HepG2 (cell line): ENCODE data around the gene SARS2. TPM values are rescaled to one million over a fixed set of nuclear protein-coding genes. Genes with fewer than 3 reads are reported as not detected.
A peak's percentile ranks its signal among the peaks of the same experiment; 100 is the strongest.

ENCODE experiments used
- ATAC-seq: fragments of 200-7000 bp; cut with Tn5 transposase; 3 replicates; pipeline ENCODE4 v1.9.1; 2020; ENCODE audit warnings: mild to moderate bottlenecking, moderate library complexity
- BruUV-seq: library from RNA; stranded (reverse); fragments of 400-500 nt; replicated peaks from 2 replicates; lab custom pipeline; 2021; lab: Mats Ljungman, UMichigan
- CTCF ChIA-PET: fragments of 300-600 bp; formaldehyde crosslinking; extraction: SDS; loops from one replicate; lab custom pipeline; 2021; ENCODE audit warnings: low total read pairs, inconsistent platforms, low intra/inter-chr PET ratio; lab: Yijun Ruan, JAX
- POLR2A ChIA-PET: fragments of 350-600 bp; sonication (Branson Sonifier 250); formaldehyde crosslinking; loops from one replicate; lab custom pipeline; 2020; ENCODE audit warnings: antibody characterized with exemption, inconsistent platforms; lab: Yijun Ruan, JAX
- DNase-seq: peaks from one replicate; pipeline ENCODE4 v3.0.0-alpha.2; 2015; ENCODE audit warnings: low spot score
- FAIRE-seq: peaks from 3 replicates; lab custom pipeline; 2011; peaks lifted over from hg19 to GRCh38; lab: Jason Lieb, UNC
- H2AFZ ChIP-seq: one replicate; pipeline ENCODE4 v1.6.1; 2011; ENCODE audit warnings: low read length, inconsistent platforms
- H3K27ac ChIP-seq: fragments of 300-600 bp; 3 replicates; pipeline ENCODE4 v1.8.0; 2011; ENCODE audit warnings: mixed run types, mild to moderate bottlenecking, mixed read lengths, low read length, inconsistent platforms; ENCODE audit not compliant: insufficient read depth; ENCODE audit errors: extremely low read length
- H3K27me3 ChIP-seq, 2 experiments: fragments of 200-600 bp in 1 of 2; 2 replicates in 1 of 2; 3 replicates in 1 of 2; pipeline versions ENCODE4 v1.6.0 to v1.8.0; 2011; ENCODE audit warnings: low read length in 2 of 2, mild to moderate bottlenecking in 2 of 2, moderate library complexity in 2 of 2, inconsistent platforms in 1 of 2; ENCODE audit not compliant: insufficient read depth in 2 of 2, control insufficient read depth in 1 of 2
- H3K36me3 ChIP-seq, 2 experiments: fragments of 200-600 bp in 1 of 2; replicated peaks in 1 of 2; 2 replicates in 1 of 2; 3 replicates in 1 of 2; pipeline versions ENCODE4 v1.5.1 to v1.8.0; 2011; ENCODE audit warnings: low read length in 2 of 2, inconsistent platforms in 1 of 2; ENCODE audit not compliant: insufficient read depth in 2 of 2, control insufficient read depth in 1 of 2
- H3K4me1 ChIP-seq: 2 replicates; pipeline ENCODE4 v1.5.1; 2012; ENCODE audit warnings: low read length, inconsistent platforms; ENCODE audit not compliant: insufficient read depth
- H3K4me2 ChIP-seq: 2 replicates; pipeline ENCODE4 v1.6.0; 2011; ENCODE audit warnings: low read depth, low read length, inconsistent platforms
- H3K4me3 ChIP-seq, 3 experiments: fragments of 200-600 bp in 1 of 3; sonication (generic), shearing (Covaris generic) in 1 of 3; replicated peaks in 1 of 3; 2 replicates each; pipeline ENCODE4 v1.5.1; 2011 to 2016; ENCODE audit warnings: low read length in 3 of 3, inconsistent platforms in 2 of 3, low read depth in 2 of 3, mild to moderate bottlenecking in 2 of 3, control low read depth in 1 of 3, mixed read lengths in 1 of 3; ENCODE audit not compliant: insufficient read depth in 1 of 3
- H3K79me2 ChIP-seq: one replicate; pipeline ENCODE4 v1.6.1; 2011; ENCODE audit warnings: low read length, inconsistent platforms; ENCODE audit not compliant: insufficient read depth
- H3K9ac ChIP-seq: 2 replicates; pipeline ENCODE4 v1.6.0; 2011; ENCODE audit warnings: mild to moderate bottlenecking, low read depth, low read length, inconsistent platforms; ENCODE audit not compliant: insufficient read depth
- H3K9me3 ChIP-seq: 2 replicates; pipeline ENCODE4 v1.5.1; 2012; ENCODE audit warnings: mild to moderate bottlenecking, low read length
- H4K20me1 ChIP-seq: 2 replicates; pipeline ENCODE4 v1.6.0; 2011; ENCODE audit warnings: inconsistent platforms, mild to moderate bottlenecking, low read length, moderate library complexity; ENCODE audit not compliant: insufficient read depth
- BCL6 ChIP-seq: IDR thresholded peaks from 2 replicates; pipeline ENCODE4 v1.6.1; 2016; ENCODE audit warnings: missing genetic modification reagents, missing compliant biosample characterization
- CHCHD3 ChIP-seq: sonication (generic); formaldehyde crosslinking; IDR thresholded peaks from 2 replicates; pipeline ENCODE4 v1.8.0; 2022; ENCODE audit warnings: mild to moderate bottlenecking, missing genetic modification reagents, moderate library complexity
- CHD4 ChIP-seq: fragments of 200-600 bp; sonication (generic); IDR thresholded peaks from 2 replicates; pipeline ENCODE4 v1.7.0; 2017; ENCODE audit warnings: mild to moderate bottlenecking, low read length, borderline replicate concordance
- FOXA1 ChIP-seq, 2 experiments: fragments of 450-650 bp in 1 of 2; sonication (generic) in 1 of 2; formaldehyde crosslinking in 1 of 2; IDR thresholded peaks; 2 replicates each; pipeline versions ENCODE4 v1.4.0 to v1.6.1; 2016 to 2020; ENCODE audit warnings: missing genetic modification reagents in 1 of 2
- RAD21 ChIP-seq: fragments of 450-650 bp; formaldehyde crosslinking; IDR thresholded peaks from 2 replicates; pipeline ENCODE4 v1.5.0; 2020; ENCODE audit warnings: mild to moderate bottlenecking
- SAP130 ChIP-seq: IDR thresholded peaks from 2 replicates; pipeline ENCODE4 v1.6.1; 2016; ENCODE audit warnings: low read depth
- SMC3 ChIP-seq: IDR thresholded peaks from 2 replicates; pipeline ENCODE4 v1.6.1; 2011; ENCODE audit warnings: low read length, improper control_type of control experiment
- TBX3 ChIP-seq: fragments of 450-650 bp; IDR thresholded peaks from 2 replicates; pipeline ENCODE4 v1.6.1; 2017; ENCODE audit warnings: antibody characterized with exemption, mild to moderate bottlenecking, inconsistent platforms, borderline replicate concordance
- THAP11 ChIP-seq: IDR thresholded peaks from 2 replicates; pipeline ENCODE4 v1.6.1; 2016; ENCODE audit warnings: missing biosample characterization, missing genetic modification reagents
- TSC22D2 ChIP-seq: sonication (generic); formaldehyde crosslinking; IDR thresholded peaks from 2 replicates; pipeline ENCODE4 v1.5.1; 2020; ENCODE audit warnings: missing genetic modification reagents, mild to moderate bottlenecking, borderline replicate concordance
- XBP1 ChIP-seq: sonication (generic); formaldehyde crosslinking; IDR thresholded peaks from 2 replicates; pipeline ENCODE4 v1.5.0; 2020; ENCODE audit warnings: missing genetic modification reagents
- XRCC5 ChIP-seq: fragments of 200-400 bp; formaldehyde crosslinking; optimal IDR thresholded peaks from 2 replicates; pipeline ENCODE3; 2017; ENCODE audit warnings: mild to moderate bottlenecking, low read length
- ZNF44 ChIP-seq: sonication (generic); formaldehyde crosslinking; IDR thresholded peaks from 2 replicates; pipeline ENCODE4 v1.5.1; 2020; ENCODE audit warnings: mild to moderate bottlenecking, missing genetic modification reagents
- whole genome bisulfite sequencing: methylation state at CpG from one replicate; pipeline ENCODE4 v1.1.6; 2017; ENCODE audit warnings: low lambda C conversion rate; 5-methylcytosine and 5-hydroxymethylcytosine counted together
- in situ Hi-C: cut with HindIII; loops from 2 replicates; pipeline ENCODE4 v1.10.0; 2017; ENCODE audit warnings: low pct_unique_long_range_greater_than_20kb; ENCODE audit not compliant: extremely low pct_ligation_motif_present
- intact Hi-C: fragments of 100-400 bp; cut with micrococcal nuclease; formaldehyde crosslinking; loops from one replicate; pipeline ENCODE4 v1.10.0; 2022; ENCODE audit not compliant: unreplicated experiment
- polyA plus RNA-seq, 8 experiments: library from polyadenylated mRNA; depleted of rRNA in 3 of 8; stranded (reverse) in 7 of 8; unstranded in 1 of 8; fragments of >200 nt; fragmentation: Illumina TruSeq in 4 of 8; extraction: Trizol in 4 of 8; gene quantifications; 2 replicates each; pipeline versions ENCODE4 v1.2.1 to v1.2.3, GENCODE V29; 2011 to 2016; ENCODE audit warnings: low read depth in 4 of 8, missing spikeins in 1 of 8, mixed read lengths in 1 of 8; ENCODE audit not compliant: insufficient read depth in 1 of 8
- total RNA-seq, 5 experiments: library from RNA; depleted of rRNA; stranded (reverse); fragments of >200 nt; fragmentation: Illumina TruSeq; extraction: Trizol; gene quantifications; 2 replicates each; pipeline ENCODE4 v1.2.3, GENCODE V29; 2016; ENCODE audit warnings: low read depth in 1 of 5
- TF ChIP-seq, protein P1 (sequence below): sonication (generic); formaldehyde crosslinking; IDR thresholded peaks from 2 replicates; pipeline ENCODE4 v1.4.0; 2020; ENCODE audit warnings: missing genetic modification reagents
- TF ChIP-seq, protein P2 (sequence below): sonication (generic); formaldehyde crosslinking; IDR thresholded peaks from 2 replicates; pipeline ENCODE4 v1.5.0; 2020; ENCODE audit warnings: mild to moderate bottlenecking, missing genetic modification reagents
- TF ChIP-seq, protein P3 (sequence below): IDR thresholded peaks from 2 replicates; pipeline ENCODE4 v1.6.1; 2016; ENCODE audit warnings: missing compliant biosample characterization, missing genetic modification reagents, borderline replicate concordance
- TF ChIP-seq, protein P4 (sequence below): sonication (generic); formaldehyde crosslinking; IDR thresholded peaks from 2 replicates; pipeline ENCODE4 v1.4.0; 2020; ENCODE audit warnings: missing genetic modification reagents, low read depth, mild to moderate bottlenecking, borderline replicate concordance

The SARS2 gene
- total and polyA plus RNA-seq, 2 of the 13 experiments (the other 11 are each of a cell fraction or from before 2014, with no cell fraction given) = 40.0 to 48.6 TPM

DNA sequence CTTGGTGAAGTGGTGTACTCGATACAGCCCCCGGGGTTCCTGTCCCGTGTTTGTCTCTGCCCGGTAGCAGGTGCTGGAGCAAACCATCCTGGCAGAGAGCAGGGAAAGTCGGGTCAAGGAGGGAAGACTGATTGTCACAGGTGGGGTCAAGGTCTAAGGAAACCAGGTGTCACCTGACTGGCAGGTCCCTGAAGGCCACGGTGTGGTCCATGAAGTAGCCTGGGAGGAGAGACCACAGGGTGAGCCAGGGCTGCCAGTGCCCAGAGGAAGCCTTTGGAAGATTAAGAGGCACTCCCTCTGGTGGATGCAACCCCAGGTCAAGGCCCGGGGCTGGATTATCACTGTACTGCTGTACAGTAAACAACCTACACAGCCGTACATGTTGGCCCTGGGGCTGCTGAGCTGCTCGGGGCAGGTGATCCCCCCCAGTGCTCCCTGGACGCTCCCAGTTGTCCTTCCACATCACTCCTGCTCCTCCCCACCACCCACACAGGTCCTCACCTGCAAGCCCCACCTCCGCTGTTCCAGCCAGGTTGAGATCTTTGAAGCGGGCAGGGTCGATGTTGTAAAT, 12.6 kb downstream of the SARS2 start:
- FAIRE-seq = peak; percentile 55
- Histone ChIP-seq H3K9me3 (no peaks in the 10 kb centered on the region), H3K4me1 (peaks cover 12% of the 10 kb centered on the region), H3K9ac (no peak overlapping the region), H3K79me2 (no peaks in the 10 kb centered on the region), H3K36me3 (peaks cover 1 to 13% of the 10 kb centered on the region in 2 experiments), H4K20me1 (no peaks in the 10 kb centered on the region), H3K27me3 (no peaks in the 10 kb centered on the region), H3K27ac (no peak overlapping the region), H3K4me2 (no peak overlapping the region; the same call in 1 of the 2 replicates), H2AFZ (no peak overlapping the region), H3K4me3 (no peak overlapping the region)
- in situ Hi-C loops = loop anchor here (25.0 kb wide), 1 partner anchor 181 kb away; the partner anchor contains the start of gene CAPN12
- peak; percentile 62 for DNase-seq
- ChIA-PET CTCF (interaction anchor here (0.7 kb wide), 1 partner anchor 188 kb away, joined by 3 read pairs; no protein-coding TSS in a partner anchor), POLR2A (interaction anchor here (1.0 to 1.2 kb wide), 2 partner anchors 12 kb away, joined by 4 read pairs; no protein-coding TSS in a partner anchor)
- no TSS peak for BruUV-seq
- 75% methylated on average over 9 of the region's 13 CpGs for WGBS
- intact Hi-C loops = no loop called here
- peak; percentile 92 for ATAC-seq
- TF ChIP-seq, protein P1, sequence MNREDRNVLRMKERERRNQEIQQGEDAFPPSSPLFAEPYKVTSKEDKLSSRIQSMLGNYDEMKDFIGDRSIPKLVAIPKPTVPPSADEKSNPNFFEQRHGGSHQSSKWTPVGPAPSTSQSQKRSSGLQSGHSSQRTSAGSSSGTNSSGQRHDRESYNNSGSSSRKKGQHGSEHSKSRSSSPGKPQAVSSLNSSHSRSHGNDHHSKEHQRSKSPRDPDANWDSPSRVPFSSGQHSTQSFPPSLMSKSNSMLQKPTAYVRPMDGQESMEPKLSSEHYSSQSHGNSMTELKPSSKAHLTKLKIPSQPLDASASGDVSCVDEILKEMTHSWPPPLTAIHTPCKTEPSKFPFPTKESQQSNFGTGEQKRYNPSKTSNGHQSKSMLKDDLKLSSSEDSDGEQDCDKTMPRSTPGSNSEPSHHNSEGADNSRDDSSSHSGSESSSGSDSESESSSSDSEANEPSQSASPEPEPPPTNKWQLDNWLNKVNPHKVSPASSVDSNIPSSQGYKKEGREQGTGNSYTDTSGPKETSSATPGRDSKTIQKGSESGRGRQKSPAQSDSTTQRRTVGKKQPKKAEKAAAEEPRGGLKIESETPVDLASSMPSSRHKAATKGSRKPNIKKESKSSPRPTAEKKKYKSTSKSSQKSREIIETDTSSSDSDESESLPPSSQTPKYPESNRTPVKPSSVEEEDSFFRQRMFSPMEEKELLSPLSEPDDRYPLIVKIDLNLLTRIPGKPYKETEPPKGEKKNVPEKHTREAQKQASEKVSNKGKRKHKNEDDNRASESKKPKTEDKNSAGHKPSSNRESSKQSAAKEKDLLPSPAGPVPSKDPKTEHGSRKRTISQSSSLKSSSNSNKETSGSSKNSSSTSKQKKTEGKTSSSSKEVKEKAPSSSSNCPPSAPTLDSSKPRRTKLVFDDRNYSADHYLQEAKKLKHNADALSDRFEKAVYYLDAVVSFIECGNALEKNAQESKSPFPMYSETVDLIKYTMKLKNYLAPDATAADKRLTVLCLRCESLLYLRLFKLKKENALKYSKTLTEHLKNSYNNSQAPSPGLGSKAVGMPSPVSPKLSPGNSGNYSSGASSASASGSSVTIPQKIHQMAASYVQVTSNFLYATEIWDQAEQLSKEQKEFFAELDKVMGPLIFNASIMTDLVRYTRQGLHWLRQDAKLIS (CRISPR knock-in tag) = no peak
- peak; percentile 37; the same call in 1 of the 2 replicates for TF ChIP-seq THAP11 (CRISPR knock-in tag)
- TF ChIP-seq, protein P2, sequence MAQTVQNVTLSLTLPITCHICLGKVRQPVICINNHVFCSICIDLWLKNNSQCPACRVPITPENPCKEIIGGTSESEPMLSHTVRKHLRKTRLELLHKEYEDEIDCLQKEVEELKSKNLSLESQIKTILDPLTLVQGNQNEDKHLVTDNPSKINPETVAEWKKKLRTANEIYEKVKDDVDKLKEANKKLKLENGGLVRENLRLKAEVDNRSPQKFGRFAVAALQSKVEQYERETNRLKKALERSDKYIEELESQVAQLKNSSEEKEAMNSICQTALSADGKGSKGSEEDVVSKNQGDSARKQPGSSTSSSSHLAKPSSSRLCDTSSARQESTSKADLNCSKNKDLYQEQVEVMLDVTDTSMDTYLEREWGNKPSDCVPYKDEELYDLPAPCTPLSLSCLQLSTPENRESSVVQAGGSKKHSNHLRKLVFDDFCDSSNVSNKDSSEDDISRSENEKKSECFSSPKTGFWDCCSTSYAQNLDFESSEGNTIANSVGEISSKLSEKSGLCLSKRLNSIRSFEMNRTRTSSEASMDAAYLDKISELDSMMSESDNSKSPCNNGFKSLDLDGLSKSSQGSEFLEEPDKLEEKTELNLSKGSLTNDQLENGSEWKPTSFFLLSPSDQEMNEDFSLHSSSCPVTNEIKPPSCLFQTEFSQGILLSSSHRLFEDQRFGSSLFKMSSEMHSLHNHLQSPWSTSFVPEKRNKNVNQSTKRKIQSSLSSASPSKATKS (CRISPR knock-in tag) = no peak
- no peak for TF ChIP-seq CHCHD3 (CRISPR knock-in tag)
- TF ChIP-seq ZNF44 (CRISPR knock-in tag) = no peak
- peak; percentile 68 for TF ChIP-seq SMC3
- no peak for TF ChIP-seq BCL6 (CRISPR knock-in tag)
- no peak for TF ChIP-seq TSC22D2 (CRISPR knock-in tag)
- TF ChIP-seq, protein P3, sequence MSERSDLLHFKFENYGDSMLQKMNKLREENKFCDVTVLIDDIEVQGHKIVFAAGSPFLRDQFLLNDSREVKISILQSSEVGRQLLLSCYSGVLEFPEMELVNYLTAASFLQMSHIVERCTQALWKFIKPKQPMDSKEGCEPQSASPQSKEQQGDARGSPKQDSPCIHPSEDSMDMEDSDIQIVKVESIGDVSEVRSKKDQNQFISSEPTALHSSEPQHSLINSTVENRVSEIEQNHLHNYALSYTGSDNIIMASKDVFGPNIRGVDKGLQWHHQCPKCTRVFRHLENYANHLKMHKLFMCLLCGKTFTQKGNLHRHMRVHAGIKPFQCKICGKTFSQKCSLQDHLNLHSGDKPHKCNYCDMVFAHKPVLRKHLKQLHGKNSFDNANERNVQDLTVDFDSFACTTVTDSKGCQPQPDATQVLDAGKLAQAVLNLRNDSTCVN (CRISPR knock-in tag) = no peak
- no peak for TF ChIP-seq XRCC5
- 0 out of 2 replicates have a peak, but pooled peaks have one; percentile 24 for TF ChIP-seq SAP130
- no peak for TF ChIP-seq XBP1
- peak; percentile 35; the same call in 1 of the 2 replicates for TF ChIP-seq RAD21 (CRISPR knock-in tag)
- TF ChIP-seq FOXA1 (IDR thresholded peaks at IDR 0.05) = no peak
- TF ChIP-seq FOXA1 (CRISPR knock-in tag; IDR thresholded peaks at IDR 0.05) = peak; percentile 65
- TF ChIP-seq, protein P4, sequence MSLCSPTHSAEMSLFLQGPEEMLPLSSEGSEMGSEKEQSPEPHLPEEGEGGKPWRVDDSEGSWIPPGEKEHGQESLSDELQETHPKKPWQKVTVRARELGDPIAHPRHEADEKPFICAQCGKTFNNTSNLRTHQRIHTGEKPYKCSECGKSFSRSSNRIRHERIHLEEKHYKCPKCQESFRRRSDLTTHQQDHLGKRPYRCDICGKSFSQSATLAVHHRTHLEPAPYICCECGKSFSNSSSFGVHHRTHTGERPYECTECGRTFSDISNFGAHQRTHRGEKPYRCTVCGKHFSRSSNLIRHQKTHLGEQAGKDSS = peak; percentile 23; the same call in 1 of the 2 replicates
- TF ChIP-seq TBX3 = no peak
- TF ChIP-seq CHD4 = no peak
